Adrenal gland (tissue), 5 donors: ENCODE results near the gene SLC4A9.

ENCODE experiments used
- CTCF ChIP-seq, 6 experiments: fragments of 450-650 bp in 4 of 6; fragments of 200-600 bp in 2 of 6; sonication (generic) in 1 of 6; IDR thresholded peaks; 1 replicate in 5 of 6; 2 replicates in 1 of 6; pipeline versions ENCODE4 v1.5.1 to v1.8.0; 2016 to 2021; ENCODE audit warnings: antibody characterized with exemption in 6 of 6, mild to moderate bottlenecking in 2 of 6, moderate library complexity in 1 of 6
- POLR2A ChIP-seq, 2 donors: fragments of 450-650 bp; IDR thresholded peaks; one replicate each; pipeline ENCODE4 v1.6.1; 2017; ENCODE audit warnings: antibody characterized with exemption in 2 of 2, mild to moderate bottlenecking in 2 of 2, moderate library complexity in 1 of 2
- donor health status: DM: no; HTN: no; CAD: no.

GRCh38 chr5:140381351-140381750 is 21.4 kb downstream of the SLC4A9 start:
- TF ChIP-seq POLR2A (IDR thresholded peaks at IDR 0.05), result no peak
- no peak for TF ChIP-seq CTCF (IDR thresholded peaks at IDR 0.05)
